HEK293 (cell line): ENCODE results near the gene USP13.

Experiments used
- CTCF ChIA-PET: fragments of 350-600 bp; formaldehyde crosslinking; extraction: SDS; loops from one replicate; lab custom pipeline; 2021; ENCODE audit warnings: antibody characterized with exemption; lab: Yijun Ruan, JAX
- POLR2A ChIA-PET: fragments of 300-600 bp; formaldehyde crosslinking; extraction: SDS; loops from one replicate; lab custom pipeline; 2020; ENCODE audit warnings: antibody characterized with exemption, inconsistent platforms; lab: Yijun Ruan, JAX
- H3K27ac ChIP-seq: fragments of 200-500 bp; sonication (Bioruptor generic); 2 replicates; pipeline ENCODE4 v1.5.1; 2014; ENCODE audit warnings: low read depth, low read length, control low read depth, inconsistent platforms; ENCODE audit errors: extremely low read depth
- H3K36me3 ChIP-seq, 2 experiments: fragments of 200-500 bp in 1 of 2; sonication (Bioruptor generic) in 1 of 2; 1 replicate in 1 of 2; 2 replicates in 1 of 2; pipeline ENCODE4 v1.5.1; 2014 to 2017; ENCODE audit warnings: inconsistent platforms in 2 of 2, low read length in 2 of 2; ENCODE audit not compliant: control insufficient read depth in 2 of 2, insufficient read depth in 1 of 2
- H3K4me1 ChIP-seq: fragments of 200-500 bp; sonication (Bioruptor generic); 2 replicates; pipeline ENCODE4 v1.5.1; 2014; ENCODE audit warnings: mild to moderate bottlenecking, low read length, inconsistent platforms; ENCODE audit not compliant: control insufficient read depth, insufficient read depth
- H3K4me3 ChIP-seq: 2 replicates; pipeline ENCODE4 v1.5.1; 2011; ENCODE audit warnings: low read depth, mild to moderate bottlenecking, control low read depth, low read length, moderate library complexity
- H3K9me3 ChIP-seq: fragments of 200-500 bp; sonication (Bioruptor generic); 2 replicates; pipeline ENCODE4 v1.5.1; 2014; ENCODE audit warnings: low read depth, low read length, inconsistent platforms; ENCODE audit not compliant: control insufficient read depth, insufficient read depth
- ELK4 ChIP-seq: IDR thresholded peaks from 2 replicates; pipeline ENCODE4 v1.6.1; 2011; ENCODE audit warnings: mild to moderate bottlenecking, low read depth, low read length, borderline replicate concordance
- GLIS1 ChIP-seq: fragments of 450-650 bp; formaldehyde crosslinking; IDR thresholded peaks from 2 replicates; pipeline ENCODE4 v1.5.1; 2016; ENCODE audit warnings: missing biosample characterization, missing genetic modification characterization
- INSM2 ChIP-seq: fragments of 450-650 bp; formaldehyde crosslinking; IDR thresholded peaks from 2 replicates; pipeline ENCODE4 v1.5.1; 2016; ENCODE audit warnings: missing biosample characterization, missing genetic modification characterization
- REST ChIP-seq: fragments of 450-650 bp; formaldehyde crosslinking; IDR thresholded peaks from 2 replicates; pipeline ENCODE4 v1.5.1; 2016; ENCODE audit warnings: missing biosample characterization, missing genetic modification characterization
- SCRT2 ChIP-seq: fragments of 450-650 bp; formaldehyde crosslinking; IDR thresholded peaks from 2 replicates; pipeline ENCODE4 v1.5.1; 2016; ENCODE audit warnings: missing biosample characterization, missing genetic modification characterization
- TSHZ1 ChIP-seq: fragments of 450-650 bp; formaldehyde crosslinking; IDR thresholded peaks from 2 replicates; pipeline ENCODE4 v1.5.1; 2016; ENCODE audit warnings: missing biosample characterization, missing genetic modification characterization, borderline replicate concordance
- ZBTB48 ChIP-seq: fragments of 450-650 bp; formaldehyde crosslinking; IDR thresholded peaks from 2 replicates; pipeline ENCODE4 v1.5.1; 2016; ENCODE audit warnings: missing biosample characterization, missing genetic modification characterization
- ZNF211 ChIP-seq: fragments of 450-650 bp; formaldehyde crosslinking; IDR thresholded peaks from 2 replicates; pipeline ENCODE4 v1.5.1; 2016; ENCODE audit warnings: low read depth, missing biosample characterization, missing genetic modification characterization
- ZNF214 ChIP-seq: fragments of 450-650 bp; formaldehyde crosslinking; IDR thresholded peaks from 2 replicates; pipeline ENCODE4 v1.5.1; 2017; ENCODE audit warnings: missing biosample characterization, mild to moderate bottlenecking, missing genetic modification characterization, borderline replicate concordance
- ZNF280D ChIP-seq: fragments of 450-650 bp; formaldehyde crosslinking; IDR thresholded peaks from 2 replicates; pipeline ENCODE4 v1.5.1; 2016; ENCODE audit warnings: missing biosample characterization, missing genetic modification characterization
- ZNF391 ChIP-seq: fragments of 450-650 bp; formaldehyde crosslinking; IDR thresholded peaks from 2 replicates; pipeline ENCODE4 v1.5.1; 2016; ENCODE audit warnings: low read depth, missing biosample characterization, missing genetic modification characterization, borderline replicate concordance
- ZNF433 ChIP-seq: fragments of 450-650 bp; formaldehyde crosslinking; IDR thresholded peaks from 2 replicates; pipeline ENCODE4 v1.5.1; 2016; ENCODE audit warnings: missing biosample characterization, missing genetic modification characterization, low read depth
- ZNF449 ChIP-seq: fragments of 450-650 bp; formaldehyde crosslinking; IDR thresholded peaks from 2 replicates; pipeline ENCODE4 v1.5.1; 2017; ENCODE audit warnings: missing biosample characterization, mild to moderate bottlenecking, missing genetic modification characterization, moderate library complexity
- ZNF48 ChIP-seq: fragments of 450-650 bp; formaldehyde crosslinking; IDR thresholded peaks from 2 replicates; pipeline ENCODE4 v1.5.1; 2016; ENCODE audit warnings: missing biosample characterization, missing genetic modification characterization
- ZNF555 ChIP-seq: fragments of 450-650 bp; formaldehyde crosslinking; conservative IDR thresholded peaks from 2 replicates; pipeline ENCODE4 v1.5.1; 2017; ENCODE audit warnings: missing biosample characterization, mild to moderate bottlenecking, missing genetic modification characterization, inconsistent platforms
- ZNF561 ChIP-seq: fragments of 450-650 bp; IDR thresholded peaks from 2 replicates; pipeline ENCODE4 v1.5.1; 2018; ENCODE audit warnings: missing biosample characterization, missing genetic modification characterization, borderline replicate concordance
- ZSCAN4 ChIP-seq: fragments of 450-650 bp; formaldehyde crosslinking; IDR thresholded peaks from 2 replicates; pipeline ENCODE4 v1.5.1; 2017; ENCODE audit warnings: missing biosample characterization, missing genetic modification characterization

The USP13 gene

GRCh38 chr3:179688850-179689249 lies 36.0 kb downstream of the USP13 start:
- POLR2A ChIA-PET, result no interaction called here
- no peaks in the 10 kb centered on the region for H3K9me3 ChIP-seq
- TF ChIP-seq INSM2 (tag by site-specific recombination) (no peak), ZNF561 (tag by site-specific recombination) (no peak), SCRT2 (peak; percentile 15; the same call in 1 of the 2 replicates), ZBTB48 (tag by site-specific recombination) (no peak), ZNF48 (no peak)
- peaks cover 3 to 32% of the 10 kb centered on the region in 2 experiments; a peak in 2 of 3 replicates for H3K36me3 ChIP-seq
- no peaks in the 10 kb centered on the region for H3K4me1 ChIP-seq
- CTCF ChIA-PET, result interaction anchor here (0.8 kb wide), 1 partner anchor 148 kb away, joined by 3 read pairs; no protein-coding TSS in a partner anchor
- H3K4me3 ChIP-seq, result no peak overlapping the region
- H3K27ac ChIP-seq, result no peak overlapping the region

- TF ChIP-seq ZNF214 (tag by site-specific recombination), result no peak
- TF ChIP-seq ZNF555 (tag by site-specific recombination), result no peak
- TF ChIP-seq GLIS1 (tag by site-specific recombination), result no peak
- TF ChIP-seq ZNF280D (tag by site-specific recombination), result no peak
- no peak for TF ChIP-seq ZNF449 (tag by site-specific recombination)
- TF ChIP-seq ZNF211 (tag by site-specific recombination), result no peak
- TF ChIP-seq ELK4, result no peak
- no peak for TF ChIP-seq ZSCAN4
- no peak for TF ChIP-seq REST (tag by site-specific recombination)
- no peak for TF ChIP-seq ZBTB48 (tag by site-specific recombination)
- TF ChIP-seq ZNF433 (tag by site-specific recombination), result no peak
- no peak for TF ChIP-seq ZNF391 (tag by site-specific recombination)
- TF ChIP-seq TSHZ1 (tag by site-specific recombination), result no peak
- H3K4me3 ChIP-seq, result no peak overlapping the region
- H3K36me3 ChIP-seq, result peaks cover 3 to 18% of the 10 kb centered on the region in 2 experiments; a peak in 2 of 3 replicates
- no peak overlapping the region for H3K27ac ChIP-seq
- ChIA-PET POLR2A (no interaction called here), CTCF (no interaction called here)
- H3K9me3 ChIP-seq, result no peaks in the 10 kb centered on the region
- H3K4me1 ChIP-seq, result no peaks in the 10 kb centered on the region
Measured at GRCh38 chr3:179694731-179695130, 41.9 kb downstream of the USP13 start.
